VCaP (cell line): ENCODE results near the gene CSNK2A1.

Experiments
- H3K27ac ChIP-seq: fragments of 450-650 bp; 2 replicates; pipeline ENCODE4 v1.5.1; 2017
- TF ChIP-seq, protein P1 (sequence below): fragments of 450-650 bp; conservative IDR thresholded peaks from 2 replicates; pipeline ENCODE4 v1.5.1; 2017; ENCODE audit warnings: mild to moderate bottlenecking, moderate library complexity

Gene CSNK2A1

DNA sequence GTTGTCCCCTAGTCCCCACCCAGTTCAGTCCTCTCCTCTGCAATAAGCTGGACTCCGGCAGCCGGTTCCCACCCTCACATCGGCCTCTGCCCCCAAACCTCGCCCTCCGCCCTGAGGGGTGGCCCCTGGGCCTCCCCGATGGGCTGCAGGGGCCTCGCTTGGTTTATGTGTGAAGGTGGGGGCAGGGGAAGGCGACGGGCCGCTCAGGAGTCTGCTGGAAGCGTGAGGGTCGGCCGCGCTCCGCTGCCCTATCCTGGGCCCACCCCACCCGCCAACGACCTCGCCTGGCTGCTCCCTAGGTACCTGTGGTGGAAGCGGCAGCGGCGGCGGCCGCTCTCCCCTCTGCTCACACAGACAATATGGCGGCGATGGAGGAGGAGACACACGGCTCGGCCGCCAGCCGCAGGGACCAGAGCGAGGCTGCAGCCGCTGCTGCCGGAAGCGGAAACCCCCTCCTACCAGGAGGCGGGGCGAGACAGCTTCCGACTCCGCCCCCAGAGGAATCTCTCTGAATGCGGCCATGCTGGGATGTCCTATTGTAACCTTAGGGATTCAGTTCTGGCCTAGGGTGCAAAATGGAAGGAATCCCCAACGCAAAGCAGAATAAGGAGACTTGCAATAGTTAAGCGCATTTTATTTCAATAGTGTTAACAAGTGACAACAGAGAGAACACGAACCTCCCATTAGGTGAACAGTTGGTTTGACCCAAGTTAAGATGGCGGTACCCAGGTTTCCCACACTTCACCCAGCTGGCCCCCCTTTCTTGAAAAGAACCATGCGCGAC lies at the start of gene CSNK2A1:
Gene CSNK2A1, minus strand, starts transcription at position 422 of the 784 bp plus-strand sequence. CDS start 35,239 bp downstream, outside the sequence.
- peak within 1 kb of the TSS; percentile 97 for H3K27ac ChIP-seq
- TF ChIP-seq, protein P1, sequence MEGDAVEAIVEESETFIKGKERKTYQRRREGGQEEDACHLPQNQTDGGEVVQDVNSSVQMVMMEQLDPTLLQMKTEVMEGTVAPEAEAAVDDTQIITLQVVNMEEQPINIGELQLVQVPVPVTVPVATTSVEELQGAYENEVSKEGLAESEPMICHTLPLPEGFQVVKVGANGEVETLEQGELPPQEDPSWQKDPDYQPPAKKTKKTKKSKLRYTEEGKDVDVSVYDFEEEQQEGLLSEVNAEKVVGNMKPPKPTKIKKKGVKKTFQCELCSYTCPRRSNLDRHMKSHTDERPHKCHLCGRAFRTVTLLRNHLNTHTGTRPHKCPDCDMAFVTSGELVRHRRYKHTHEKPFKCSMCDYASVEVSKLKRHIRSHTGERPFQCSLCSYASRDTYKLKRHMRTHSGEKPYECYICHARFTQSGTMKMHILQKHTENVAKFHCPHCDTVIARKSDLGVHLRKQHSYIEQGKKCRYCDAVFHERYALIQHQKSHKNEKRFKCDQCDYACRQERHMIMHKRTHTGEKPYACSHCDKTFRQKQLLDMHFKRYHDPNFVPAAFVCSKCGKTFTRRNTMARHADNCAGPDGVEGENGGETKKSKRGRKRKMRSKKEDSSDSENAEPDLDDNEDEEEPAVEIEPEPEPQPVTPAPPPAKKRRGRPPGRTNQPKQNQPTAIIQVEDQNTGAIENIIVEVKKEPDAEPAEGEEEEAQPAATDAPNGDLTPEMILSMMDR, result no peak

DNA sequence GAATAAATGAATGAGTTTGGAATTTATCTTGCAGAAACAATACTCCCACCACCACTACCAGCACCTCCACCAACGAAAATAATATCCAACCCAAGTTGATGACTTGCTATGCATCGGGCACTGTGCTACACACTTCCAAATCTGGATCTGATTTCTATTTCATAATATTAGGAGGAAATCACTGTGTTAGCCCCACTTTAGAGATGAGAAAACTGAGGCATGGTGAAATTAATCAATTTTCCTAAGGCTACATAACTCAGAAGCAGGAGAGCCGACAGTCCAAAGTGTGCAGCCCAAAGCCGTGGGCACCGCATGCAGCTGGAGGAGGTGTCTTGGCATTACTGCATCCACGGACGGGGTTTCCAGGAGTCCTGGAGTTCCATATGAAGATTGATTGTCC lies 48.9 kb upstream of the CSNK2A1 start:
- TF ChIP-seq, protein P1, result no peak
- H3K27ac ChIP-seq, result no peak overlapping the region

DNA sequence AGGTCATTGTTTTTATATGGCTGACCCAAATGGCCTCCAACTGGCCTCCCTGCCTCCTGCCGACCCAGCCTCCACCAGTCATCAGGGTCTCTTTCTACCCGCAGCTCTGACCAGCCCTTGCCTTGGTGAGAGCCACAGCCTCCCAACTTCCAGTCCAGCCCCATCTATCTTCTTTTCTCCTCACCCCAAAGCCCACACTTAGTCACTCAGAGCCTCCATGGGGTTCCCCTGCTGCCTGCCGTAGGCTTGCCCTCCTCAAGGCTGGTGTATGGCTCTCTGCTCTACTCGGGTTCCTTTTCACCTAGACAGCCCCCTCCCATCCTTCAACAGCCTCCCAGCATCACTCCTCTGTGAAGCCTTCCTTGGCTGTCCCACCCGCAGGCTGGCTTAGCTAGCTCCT lies 48.4 kb upstream of the CSNK2A1 start:
- H3K27ac ChIP-seq, result no peak overlapping the region
- TF ChIP-seq, protein P1, result no peak

DNA sequence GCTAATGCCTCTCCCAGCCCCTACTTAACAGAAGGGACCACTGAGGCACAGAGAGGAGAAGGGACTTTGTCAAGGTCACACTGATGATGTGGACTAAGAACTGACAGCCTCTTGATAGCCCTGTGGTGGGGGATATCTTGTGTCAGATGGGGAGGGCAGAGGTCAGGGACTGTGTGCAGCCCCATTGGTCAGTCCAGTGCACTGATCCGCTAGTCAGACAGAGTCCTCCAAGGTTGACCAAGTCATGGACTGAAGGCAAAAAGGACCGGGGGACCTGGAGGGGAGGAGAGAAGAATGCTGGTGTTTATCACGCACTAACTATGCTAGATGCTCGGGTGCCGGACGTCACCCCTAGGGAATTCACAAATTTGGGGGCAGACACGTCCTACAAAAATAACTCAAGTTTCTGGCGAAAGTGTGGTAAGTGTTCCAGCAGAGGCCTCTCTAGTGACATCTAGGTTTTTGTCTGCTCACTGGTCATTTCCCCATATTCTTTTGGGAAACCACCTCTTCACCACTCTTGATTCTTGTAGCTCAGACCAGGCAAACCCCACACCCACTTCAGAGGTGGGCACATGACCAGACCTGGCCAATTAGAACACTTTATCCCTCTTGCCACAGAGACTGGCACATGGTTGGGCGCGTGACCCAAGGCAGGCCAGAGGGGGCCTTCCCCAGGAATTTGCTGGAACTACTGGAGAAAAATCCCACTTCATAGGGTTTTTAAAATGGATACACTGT lies 45.5 kb upstream of the CSNK2A1 start:
- H3K27ac ChIP-seq, result no peak overlapping the region
- TF ChIP-seq, protein P1, result no peak

DNA sequence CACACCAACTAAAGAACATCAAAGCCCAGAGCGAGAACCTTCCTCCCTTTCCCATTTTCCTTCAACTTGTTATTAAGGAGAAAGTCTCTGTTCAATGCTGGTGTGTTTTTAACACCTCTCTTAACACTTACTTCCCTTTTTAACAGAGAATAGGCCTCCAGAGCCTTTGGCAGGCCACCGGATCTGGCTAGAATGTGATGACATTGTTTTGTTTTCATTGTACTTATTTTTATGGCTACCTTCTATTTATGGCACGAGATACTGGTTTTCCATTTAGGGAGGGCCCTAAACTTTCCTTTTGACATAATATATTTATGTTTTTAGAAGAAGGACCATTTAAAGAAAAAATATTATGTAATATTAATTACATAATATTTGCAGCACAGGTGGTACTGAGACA lies 44.9 kb upstream of the CSNK2A1 start:
- TF ChIP-seq, protein P1, result no peak

DNA sequence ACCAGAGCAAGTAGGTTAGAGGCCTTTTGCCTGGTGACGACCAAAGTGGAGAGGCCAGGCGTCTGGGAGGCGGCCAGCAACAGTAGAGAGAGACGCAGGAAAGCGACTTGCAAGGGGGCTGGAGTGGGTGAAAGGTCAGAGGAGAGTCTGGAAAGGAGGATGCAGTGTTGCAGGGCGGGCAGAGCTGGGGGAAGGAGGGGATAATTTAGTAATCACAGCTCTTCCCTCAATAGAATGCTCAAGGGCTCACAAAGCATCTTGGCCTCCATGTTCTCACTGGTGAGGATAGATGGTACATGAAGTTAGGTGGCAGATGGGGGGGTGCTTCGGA lies 41.3 kb upstream of the CSNK2A1 start:
- no peak overlapping the region for H3K27ac ChIP-seq
- TF ChIP-seq, protein P1, result no peak

More for the DNA sequence above, 44.9 kb upstream of the CSNK2A1 start:
- H3K27ac ChIP-seq, result no peak overlapping the region

DNA sequence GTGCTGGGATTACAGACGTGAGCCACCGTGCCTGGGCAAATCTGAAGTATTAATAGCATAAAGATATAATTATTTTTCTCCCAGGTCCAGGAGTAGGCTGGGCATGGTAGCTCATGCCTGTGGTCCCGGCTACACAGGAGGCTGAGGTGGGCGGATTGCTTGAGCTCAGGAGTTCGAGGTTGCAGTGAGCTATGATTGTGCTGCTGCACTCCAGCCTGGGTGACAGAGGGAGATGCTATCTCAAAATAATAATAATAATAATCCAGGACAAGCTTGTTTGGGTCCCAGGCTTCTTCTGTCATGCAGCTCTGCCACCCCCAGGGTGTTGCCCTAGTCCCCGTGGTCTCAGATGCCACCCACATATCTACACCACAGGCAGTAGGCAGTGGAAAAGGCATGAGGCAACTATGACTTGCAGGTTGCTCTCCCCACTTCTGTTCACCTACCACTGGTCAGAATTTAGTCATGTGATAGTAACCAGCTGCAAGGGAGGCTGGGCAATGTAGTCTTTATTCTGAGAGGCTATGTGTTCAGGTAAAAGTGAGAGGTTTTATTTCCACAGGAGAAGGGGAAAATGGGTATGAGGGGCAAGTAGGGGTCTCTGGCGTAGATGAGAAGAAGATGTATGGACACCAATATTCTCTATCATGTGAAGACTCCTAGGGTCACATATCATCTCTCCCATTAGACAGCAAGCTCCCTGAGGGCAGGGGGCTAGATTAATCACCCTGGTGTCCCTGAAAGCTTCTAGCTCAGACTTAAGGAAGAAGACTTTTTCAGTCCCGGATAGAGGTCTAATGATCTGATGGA lies 40.8 kb upstream of the CSNK2A1 start:
- no peak overlapping the region for H3K27ac ChIP-seq
- TF ChIP-seq, protein P1, result no peak
